Stimulated activated CD4-positive, alpha-beta T cell treated with anti-CD3 and anti-CD28 coated beads, Interleukin-1b, Interleukin-23, amount 100 ng/mL, for 48 hours (primary cell): Measurements from ENCODE around the gene SIAH3.

Experiments used
- DNase-seq: peaks from one replicate; pipeline ENCODE4 v3.0.0-alpha.2; 2020

Gene SIAH3

GRCh38 chr13:45860240-45860639 lies 8.7 kb upstream of the SIAH3 start:
- no peak for DNase-seq

GRCh38 chr13:45859705-45860104 lies 8.2 kb upstream of the SIAH3 start:
- no peak for DNase-seq

GRCh38 chr13:45852494-45852893 lies 941 bp upstream of the SIAH3 start:
- no peak for DNase-seq

- no peak for DNase-seq
These were observed 403 bp upstream of the SIAH3 start for GRCh38 chr13:45851956-45852355.

DNA sequence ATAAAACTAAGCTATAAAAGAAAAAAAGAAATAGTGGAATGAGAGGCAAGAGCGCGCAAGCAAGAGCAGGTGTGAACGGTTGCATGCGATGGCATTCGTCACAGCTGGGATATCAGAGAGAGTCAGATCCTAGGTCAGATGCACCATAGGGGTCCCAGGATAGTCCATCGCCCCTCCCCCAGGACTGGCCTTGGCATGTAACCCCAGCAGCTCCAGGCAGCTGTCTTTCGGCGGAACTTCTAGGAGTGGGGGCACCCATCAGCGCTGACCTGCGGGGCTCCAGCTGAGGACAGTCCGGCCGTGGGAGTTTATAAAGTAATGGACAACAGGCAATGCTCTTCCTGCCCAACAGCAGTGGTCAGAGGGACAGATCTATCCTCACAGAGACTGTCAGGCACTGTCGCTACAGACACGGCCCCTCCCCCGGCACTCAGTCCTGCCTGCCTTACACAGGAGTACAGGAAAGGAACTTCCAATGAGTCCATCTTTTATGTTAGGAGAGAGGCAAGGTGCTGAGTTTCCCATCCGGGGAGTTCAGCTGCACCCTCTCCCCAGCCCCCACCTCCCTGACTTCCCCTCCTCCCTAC lies 1.4 kb downstream of the SIAH3 start:
- no peak for DNase-seq

- no peak for DNase-seq
These were observed 2.1 kb downstream of the SIAH3 start for GRCh38 chr13:45849408-45849807.

DNA sequence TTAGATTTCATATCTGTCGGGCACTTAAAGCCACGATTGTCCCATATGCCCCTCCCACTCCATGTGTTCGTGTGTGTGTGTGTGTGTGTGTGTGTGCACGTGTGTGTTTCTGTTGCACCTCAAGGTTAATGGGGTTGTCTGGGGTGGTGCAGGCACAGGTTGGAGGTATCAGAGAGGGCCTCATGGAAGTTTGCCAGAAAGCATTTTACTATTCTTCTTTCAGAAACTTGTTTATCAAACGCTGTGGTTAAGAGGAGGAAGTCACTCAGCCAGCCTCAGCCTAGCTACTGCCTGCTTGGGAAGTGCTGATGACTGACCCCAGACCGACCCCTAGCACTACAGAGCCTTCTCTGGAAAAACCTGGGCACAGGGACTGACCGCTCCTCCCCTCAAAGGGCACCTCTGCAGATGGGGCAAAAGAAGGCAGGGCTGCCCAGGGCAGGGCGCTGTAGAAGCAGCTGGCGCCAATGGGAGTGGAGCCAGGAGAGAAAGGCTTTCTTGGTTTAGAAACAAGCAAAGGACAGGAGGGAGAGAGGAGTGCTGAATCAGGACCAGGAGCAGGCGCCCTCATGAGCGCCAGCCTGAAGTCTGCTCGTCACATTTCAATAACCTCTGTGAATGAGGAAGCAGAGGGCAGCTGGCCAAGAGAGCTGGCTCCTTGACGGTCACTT lies 3.9 kb downstream of the SIAH3 start:
- no peak for DNase-seq

DNA sequence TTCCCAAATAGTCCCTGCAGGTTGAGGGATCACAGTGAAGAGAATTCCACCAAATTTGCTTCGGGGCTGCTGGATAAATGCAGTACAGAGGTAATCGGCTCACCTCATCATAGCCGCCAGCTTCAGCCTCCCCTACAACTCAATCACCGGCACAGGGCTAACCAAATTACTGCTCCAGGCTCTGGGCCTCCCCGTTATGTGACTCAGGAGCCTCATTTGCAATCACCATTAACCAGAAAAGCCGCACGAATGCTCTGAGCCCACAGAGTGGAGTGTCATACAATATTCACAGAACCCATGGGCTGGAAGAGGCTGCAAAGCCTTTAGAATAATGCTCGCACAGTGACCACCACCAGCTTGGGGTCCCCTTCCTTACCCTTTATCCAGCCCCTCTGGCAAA lies 4.9 kb downstream of the SIAH3 start:
- DNase-seq, result no peak

DNA sequence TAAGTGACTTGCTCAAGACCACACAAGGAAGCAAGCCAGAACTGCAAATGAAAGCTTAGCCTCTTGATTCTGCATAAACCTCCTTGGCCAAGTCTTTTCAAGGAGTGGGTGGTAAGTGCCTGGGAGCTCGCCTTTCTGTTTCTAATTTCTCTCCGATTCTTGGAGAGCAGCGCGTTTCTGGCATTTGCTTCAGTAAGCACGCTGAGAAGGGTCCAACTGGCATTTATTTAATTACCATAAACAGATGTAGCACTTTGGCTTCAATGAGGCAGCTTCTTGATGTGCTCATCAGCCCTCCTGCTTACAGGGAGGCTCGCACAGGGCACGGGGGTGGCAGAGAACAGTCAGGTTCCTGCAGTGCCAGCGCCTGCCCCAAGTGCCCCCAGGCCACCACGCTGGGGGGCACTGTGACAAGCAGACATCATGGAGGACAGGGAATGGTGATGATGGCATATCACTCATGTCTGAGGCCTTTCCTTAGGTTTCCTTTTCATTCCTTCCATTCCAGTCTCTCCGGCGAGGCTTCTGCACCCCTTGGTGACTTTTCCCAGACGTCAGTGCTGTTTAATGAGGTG lies 13.3 kb downstream of the SIAH3 start:
- no peak for DNase-seq

- DNase-seq, result no peak
These were observed 14.4 kb downstream of the SIAH3 start for GRCh38 chr13:45837111-45837510.

- DNase-seq, result no peak
These were observed 17.1 kb downstream of the SIAH3 start for GRCh38 chr13:45834411-45834994.

GRCh38 chr13:45833663-45834375 lies 17.7 kb downstream of the SIAH3 start:
- no peak for DNase-seq

GRCh38 chr13:45833242-45833641 lies 18.3 kb downstream of the SIAH3 start:
- DNase-seq, result no peak

DNA sequence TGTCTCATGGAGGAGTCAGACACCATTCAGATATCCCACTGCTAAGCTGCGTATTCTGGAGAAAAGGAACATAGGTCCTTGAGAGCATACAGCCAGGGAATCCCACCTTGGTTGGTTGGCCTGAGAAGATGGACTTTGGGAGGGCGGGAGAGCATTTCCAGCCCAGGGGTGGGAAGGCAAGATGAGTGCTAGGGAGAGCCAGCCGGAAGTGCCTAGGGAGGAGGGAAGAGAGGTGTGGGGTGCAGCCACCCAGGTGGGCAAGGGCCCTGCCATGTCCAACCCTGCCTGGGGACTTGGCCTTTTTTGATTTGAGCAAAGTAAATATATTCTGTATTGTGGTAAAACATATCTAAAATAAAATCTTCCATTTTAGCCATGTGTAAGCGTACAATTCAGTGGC lies 19.7 kb downstream of the SIAH3 start:
- no peak for DNase-seq

GRCh38 chr13:45830121-45830520 lies 21.4 kb downstream of the SIAH3 start:
- DNase-seq, result no peak

- DNase-seq, result no peak
These were observed 23.1 kb downstream of the SIAH3 start for GRCh38 chr13:45828256-45828968.

GRCh38 chr13:45827318-45827717 lies 24.2 kb downstream of the SIAH3 start:
- DNase-seq, result no peak

DNA sequence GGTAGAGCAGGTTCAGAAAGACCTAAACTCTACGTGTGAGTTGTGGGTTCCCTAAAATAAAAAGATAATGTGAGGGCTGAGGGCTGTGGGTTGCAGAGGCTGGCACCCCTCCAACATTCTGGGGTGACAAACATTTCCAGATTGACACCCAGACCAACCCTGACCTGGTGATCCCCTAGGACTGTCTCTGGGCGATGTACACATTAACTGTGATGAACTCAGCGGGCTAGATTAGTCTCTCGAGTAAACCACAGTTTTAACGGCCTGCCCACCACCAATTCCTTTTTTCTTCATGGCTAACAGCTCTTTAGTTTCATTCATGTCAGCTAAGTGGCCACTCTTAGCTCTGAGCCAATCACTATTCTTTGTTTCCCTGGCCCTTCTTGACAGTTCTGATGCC lies 24.8 kb downstream of the SIAH3 start:
- DNase-seq, result no peak

DNA sequence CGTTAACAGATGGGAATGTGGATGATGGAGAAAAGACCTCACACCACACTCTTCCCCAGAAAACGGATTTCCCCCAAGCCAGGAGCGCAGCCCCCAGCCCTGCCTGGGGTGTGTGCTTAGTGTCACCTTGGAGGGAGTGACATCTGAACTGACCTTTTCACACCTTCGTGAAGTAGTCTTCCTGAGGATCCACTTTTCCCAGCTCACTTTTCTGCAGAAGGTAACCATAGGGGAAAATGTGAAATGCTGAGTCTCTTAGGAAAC lies 26.2 kb downstream of the SIAH3 start:
- no peak for DNase-seq

- no peak for DNase-seq
These were observed 28.0 kb downstream of the SIAH3 start for GRCh38 chr13:45823583-45823982.

DNA sequence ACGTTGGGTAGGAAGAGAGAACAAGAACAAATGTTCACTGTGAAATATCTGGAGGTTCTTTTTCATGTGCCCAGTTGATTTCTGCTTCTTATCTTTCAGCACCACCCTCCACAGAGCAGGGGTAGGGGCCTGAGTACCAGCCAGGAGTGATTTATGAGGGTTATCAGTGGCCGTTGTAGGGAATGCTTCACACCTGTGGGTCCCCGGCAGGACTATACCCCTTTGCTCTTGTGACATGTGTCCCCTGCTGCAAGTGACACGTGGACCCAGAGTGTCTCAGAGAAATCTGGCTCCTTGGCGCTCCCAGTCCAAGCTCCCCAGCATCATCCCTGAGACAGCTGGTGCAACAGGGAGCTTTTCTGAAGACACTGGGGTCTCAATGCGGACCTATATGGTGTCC lies 29.7 kb downstream of the SIAH3 start:
- no peak for DNase-seq

DNA sequence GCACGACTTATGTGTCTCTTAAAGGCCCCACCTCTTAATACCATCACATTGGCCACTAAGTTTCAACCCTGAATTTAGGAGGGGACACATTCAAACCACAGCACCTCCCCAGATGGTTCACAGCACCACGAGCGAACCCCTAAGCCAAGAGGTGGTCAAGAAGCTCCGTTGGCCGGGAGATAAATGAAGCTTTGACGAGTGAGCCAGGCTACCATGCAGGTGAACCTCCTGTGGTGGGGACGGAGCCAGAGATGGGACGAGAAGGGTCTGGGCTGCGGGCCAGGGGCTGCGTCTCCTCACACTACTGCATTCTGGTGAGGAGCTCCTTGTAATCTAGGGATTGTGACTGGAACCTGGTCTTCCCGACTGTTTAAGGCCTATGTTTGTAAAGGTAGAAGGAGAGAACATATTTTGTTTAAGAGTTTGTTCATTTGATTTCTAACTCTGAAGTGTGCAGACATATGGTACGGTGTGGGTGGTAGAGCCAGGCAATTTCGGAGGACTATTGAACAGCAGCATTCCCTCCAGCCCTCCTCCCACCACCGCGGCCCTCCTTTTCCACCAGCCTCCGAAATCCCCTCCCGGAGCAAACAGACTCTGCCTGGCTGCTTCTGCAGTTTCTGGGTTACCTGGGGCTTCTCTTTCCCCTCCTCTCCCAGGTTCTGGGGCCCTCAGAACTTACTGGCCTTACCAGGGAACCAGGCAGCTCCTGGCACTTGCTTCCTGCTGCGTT lies 31.3 kb downstream of the SIAH3 start:
- no peak for DNase-seq

- DNase-seq, result no peak
These were observed 33.7 kb downstream of the SIAH3 start for GRCh38 chr13:45817833-45818232.
